GM23338 (cell line): ENCODE data around the gene MYO18B. TPM values are rescaled to one million over a fixed set of nuclear protein-coding genes. Genes with fewer than 3 reads are reported as not detected.

Source experiments
- ATAC-seq: fragments of 200-7000 bp; cut with Tn5 transposase; 3 replicates; pipeline ENCODE4 v1.9.1; 2020
- DNase-seq: peaks from one replicate; pipeline ENCODE4 v3.0.0-alpha.2; 2015; ENCODE audit warnings: low spot score
- H2AFZ ChIP-seq: fragments of 200-600 bp; sonication (generic); 2 replicates; pipeline ENCODE4 v1.8.0; 2016; ENCODE audit warnings: antibody characterized with exemption, mild to moderate bottlenecking, moderate library complexity
- H3F3A ChIP-seq: fragments of 200-600 bp; sonication (generic); replicated peaks from 2 replicates; pipeline ENCODE4 v1.8.0; 2017; ENCODE audit warnings: antibody characterized with exemption, mixed run types, low read depth
- H3K27ac ChIP-seq: fragments of 200-600 bp; sonication (generic); 2 replicates; pipeline ENCODE4 v1.6.1; 2016; ENCODE audit warnings: low read depth
- H3K27me3 ChIP-seq: fragments of 200-600 bp; sonication (generic); 2 replicates; pipeline ENCODE4 v1.8.0; 2016; ENCODE audit warnings: mild to moderate bottlenecking, mixed run types, moderate library complexity; ENCODE audit not compliant: insufficient read depth
- H3K36me3 ChIP-seq: fragments of 200-600 bp; sonication (generic); 2 replicates; pipeline ENCODE4 v1.8.0; 2016; ENCODE audit warnings: mild to moderate bottlenecking; ENCODE audit not compliant: insufficient read depth
- H3K4me1 ChIP-seq: fragments of 200-600 bp; sonication (generic); 2 replicates; pipeline ENCODE4 v1.8.0; 2016; ENCODE audit warnings: mild to moderate bottlenecking, moderate library complexity; ENCODE audit not compliant: insufficient read depth
- H3K4me2 ChIP-seq: fragments of 200-600 bp; sonication (generic); 2 replicates; pipeline ENCODE4 v1.7.1; 2017; ENCODE audit warnings: mixed run types
- H3K4me3 ChIP-seq: fragments of 200-600 bp; sonication (generic); 2 replicates; pipeline ENCODE4 v1.6.1; 2016; ENCODE audit warnings: mixed run types
- H3K79me2 ChIP-seq: fragments of 200-600 bp; sonication (generic); replicated peaks from 2 replicates; pipeline ENCODE4 v1.8.0; 2017; ENCODE audit warnings: mild to moderate bottlenecking; ENCODE audit not compliant: insufficient read depth
- H3K9me2 ChIP-seq: fragments of 200-600 bp; sonication (generic); 2 replicates; pipeline ENCODE4 v1.8.0; 2017; ENCODE audit not compliant: insufficient read depth
- H4K20me1 ChIP-seq: fragments of 200-600 bp; sonication (generic); replicated peaks from 2 replicates; pipeline ENCODE4 v1.8.0; 2017; ENCODE audit warnings: mild to moderate bottlenecking; ENCODE audit not compliant: insufficient read depth
- H3K27ac Mint-ChIP-seq: 2 replicates; pipeline ENCODE4 v1.8.0; 2020; ENCODE audit warnings: inconsistent platforms, mild to moderate bottlenecking, moderate library complexity, mixed read lengths
- H3K27me3 Mint-ChIP-seq: 3 replicates; pipeline ENCODE4 v1.8.0; 2022; ENCODE audit warnings: low read depth, mild to moderate bottlenecking, moderate library complexity, mixed read lengths, inconsistent platforms; ENCODE audit not compliant: insufficient read depth, poor library complexity
- H3K36me3 Mint-ChIP-seq: 3 replicates; pipeline ENCODE4 v1.8.0; 2021; ENCODE audit warnings: low read depth, mild to moderate bottlenecking, inconsistent platforms, moderate library complexity, mixed read lengths
- H3K4me1 Mint-ChIP-seq: 3 replicates; pipeline ENCODE4 v1.8.0; 2020; ENCODE audit warnings: mild to moderate bottlenecking, inconsistent platforms, mixed read lengths
- H3K4me3 Mint-ChIP-seq: 3 replicates; pipeline ENCODE4 v1.8.0; 2021; ENCODE audit warnings: moderate library complexity, mild to moderate bottlenecking, inconsistent platforms, mixed read lengths
- H3K9me3 Mint-ChIP-seq: 3 replicates; pipeline ENCODE4 v1.8.0; 2020; ENCODE audit warnings: moderate library complexity, mild to moderate bottlenecking, inconsistent platforms, mixed read lengths
- CREB1 ChIP-seq: fragments of 250-450 bp; sonication (Bioruptor Pico); IDR thresholded peaks from 2 replicates; pipeline ENCODE4 v1.5.0; 2020; ENCODE audit warnings: low read depth, mild to moderate bottlenecking, moderate library complexity
- EZH2 ChIP-seq: fragments of 200-600 bp; sonication (generic); IDR thresholded peaks from one replicate; pipeline ENCODE4 v1.8.0; 2017; ENCODE audit warnings: antibody characterized with exemption, mild to moderate bottlenecking, low read depth; ENCODE audit not compliant: unreplicated experiment
- EZH2phosphoT487 ChIP-seq: fragments of 200-600 bp; sonication (generic); IDR thresholded peaks from one replicate; pipeline ENCODE4 v1.8.1; 2018; ENCODE audit warnings: antibody characterized with exemption; ENCODE audit not compliant: unreplicated experiment
- JUNB ChIP-seq: IDR thresholded peaks from one replicate; pipeline ENCODE4 v1.6.1; 2016; ENCODE audit warnings: antibody characterized with exemption; ENCODE audit not compliant: unreplicated experiment
- NANOG ChIP-seq: IDR thresholded peaks from 2 replicates; pipeline ENCODE4 v1.6.1; 2016; ENCODE audit warnings: antibody characterized with exemption, borderline replicate concordance
- POLR2AphosphoS5 ChIP-seq: IDR thresholded peaks from 2 replicates; pipeline ENCODE4 v1.6.1; 2016; ENCODE audit warnings: antibody characterized with exemption, low read depth
- STAT1 ChIP-seq: IDR thresholded peaks from one replicate; pipeline ENCODE4 v1.6.1; 2016; ENCODE audit warnings: antibody characterized with exemption; ENCODE audit not compliant: unreplicated experiment
- ZNF114 ChIP-seq: fragments of 250-450 bp; sonication (Bioruptor Pico); IDR thresholded peaks from 2 replicates; pipeline ENCODE4 v1.5.0; 2020; ENCODE audit warnings: mild to moderate bottlenecking, moderate library complexity
- ZNF331 ChIP-seq: fragments of 250-450 bp; sonication (Bioruptor Pico); IDR thresholded peaks from 2 replicates; pipeline ENCODE4 v1.5.0; 2020; ENCODE audit warnings: low read depth, mild to moderate bottlenecking, moderate library complexity
- polyA plus RNA-seq: library from polyadenylated mRNA; unstranded; fragments of >200 nt; fragmentation: Nextera tagmentation; extraction: Ambion mirVana; gene quantifications from 2 replicates; pipeline ENCODE4 v1.2.1, GENCODE V29; 2016
- total RNA-seq: library from RNA; depleted of rRNA; stranded (reverse); fragments of >200 nt; shearing (Covaris generic); gene quantifications from 2 replicates; pipeline ENCODE4 v1.2.3, GENCODE V29; 2014
- TF ChIP-seq, protein P1 (sequence below): IDR thresholded peaks from 2 replicates; pipeline ENCODE4 v1.6.1; 2016; ENCODE audit warnings: antibody characterized with exemption
- TF ChIP-seq, protein P2 (sequence below): IDR thresholded peaks from one replicate; pipeline ENCODE4 v1.6.1; 2018; ENCODE audit warnings: antibody characterized with exemption; ENCODE audit not compliant: unreplicated experiment

Gene MYO18B
- total and polyA plus RNA-seq, 2 experiments from 2014 or later, result 0.36 to 0.45 TPM

DNA sequence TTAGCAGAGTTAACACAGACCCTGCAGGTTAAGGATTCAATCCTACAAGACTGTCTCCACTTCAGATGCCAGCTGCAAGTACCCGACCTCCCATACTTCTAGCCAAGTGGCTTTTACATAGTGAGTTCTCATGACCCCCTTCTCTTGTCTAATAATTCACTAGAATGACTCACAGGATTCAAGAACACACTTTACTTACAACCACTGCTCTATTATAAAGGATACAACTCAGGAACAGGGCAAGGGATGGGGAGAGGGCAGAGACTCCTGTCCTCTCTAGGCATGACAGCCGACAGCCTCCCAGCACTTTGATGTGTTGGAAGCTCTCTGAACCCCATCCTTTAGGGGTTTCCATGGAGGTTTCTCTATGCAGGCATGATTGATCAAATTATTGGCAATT lies 60.0 kb downstream of the MYO18B start (continued):
- TF ChIP-seq EZH2 (no peak), ZNF331 (CRISPR knock-in tag) (no peak), ZNF114 (CRISPR knock-in tag) (no peak), NANOG (no peak), JUNB (no peak), CREB1 (CRISPR knock-in tag) (no peak)

DNA sequence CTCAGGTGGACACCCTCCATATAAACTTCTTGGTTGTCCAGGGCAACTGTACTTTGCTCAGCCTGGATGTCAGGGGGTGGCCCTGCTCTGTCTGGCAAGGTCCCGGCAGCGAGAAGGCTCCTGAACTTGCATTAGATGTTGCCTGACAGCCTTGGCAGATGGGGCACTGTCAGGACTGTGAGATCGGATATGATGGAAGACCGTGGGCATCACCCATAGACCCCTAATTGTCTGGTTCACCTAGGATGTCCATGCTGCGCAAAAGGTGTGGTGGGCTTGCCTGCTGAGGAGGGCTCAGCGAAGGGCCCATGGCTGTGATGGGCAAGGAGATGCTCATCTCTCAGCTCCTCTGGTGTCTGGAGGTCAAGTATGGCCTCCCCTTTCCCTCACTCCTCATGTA lies 62.7 kb downstream of the MYO18B start:
- ATAC-seq (no peak), DNase-seq (no peak)
- Mint-ChIP-seq H3K36me3 (no peaks in the 10 kb centered on the region), H3K4me1 (no peaks in the 10 kb centered on the region), H3K9me3 (no peaks in the 10 kb centered on the region), H3K27ac (no peak overlapping the region), H3K4me3 (no peak overlapping the region), H3K27me3 (peaks cover 7% of the 10 kb centered on the region)
- Histone ChIP-seq H3K79me2 (no peaks in the 10 kb centered on the region), H4K20me1 (no peaks in the 10 kb centered on the region), H3K9me2 (no peaks in the 10 kb centered on the region), H3K4me2 (no peak overlapping the region), H3K27me3 (no peaks in the 10 kb centered on the region), H2AFZ (no peak overlapping the region), H3K27ac (no peak overlapping the region), H3K4me1 (no peaks in the 10 kb centered on the region), H3F3A (no peaks in the 10 kb centered on the region), H3K36me3 (no peaks in the 10 kb centered on the region), H3K4me3 (no peak overlapping the region)
- no peak for TF ChIP-seq CREB1 (CRISPR knock-in tag)
- no peak for TF ChIP-seq EZH2phosphoT487
- no peak for TF ChIP-seq POLR2AphosphoS5
- no peak for TF ChIP-seq STAT1
- no peak for TF ChIP-seq JUNB
- TF ChIP-seq, protein P1, sequence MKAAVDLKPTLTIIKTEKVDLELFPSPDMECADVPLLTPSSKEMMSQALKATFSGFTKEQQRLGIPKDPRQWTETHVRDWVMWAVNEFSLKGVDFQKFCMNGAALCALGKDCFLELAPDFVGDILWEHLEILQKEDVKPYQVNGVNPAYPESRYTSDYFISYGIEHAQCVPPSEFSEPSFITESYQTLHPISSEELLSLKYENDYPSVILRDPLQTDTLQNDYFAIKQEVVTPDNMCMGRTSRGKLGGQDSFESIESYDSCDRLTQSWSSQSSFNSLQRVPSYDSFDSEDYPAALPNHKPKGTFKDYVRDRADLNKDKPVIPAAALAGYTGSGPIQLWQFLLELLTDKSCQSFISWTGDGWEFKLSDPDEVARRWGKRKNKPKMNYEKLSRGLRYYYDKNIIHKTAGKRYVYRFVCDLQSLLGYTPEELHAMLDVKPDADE, result no peak
- TF ChIP-seq, protein P2, sequence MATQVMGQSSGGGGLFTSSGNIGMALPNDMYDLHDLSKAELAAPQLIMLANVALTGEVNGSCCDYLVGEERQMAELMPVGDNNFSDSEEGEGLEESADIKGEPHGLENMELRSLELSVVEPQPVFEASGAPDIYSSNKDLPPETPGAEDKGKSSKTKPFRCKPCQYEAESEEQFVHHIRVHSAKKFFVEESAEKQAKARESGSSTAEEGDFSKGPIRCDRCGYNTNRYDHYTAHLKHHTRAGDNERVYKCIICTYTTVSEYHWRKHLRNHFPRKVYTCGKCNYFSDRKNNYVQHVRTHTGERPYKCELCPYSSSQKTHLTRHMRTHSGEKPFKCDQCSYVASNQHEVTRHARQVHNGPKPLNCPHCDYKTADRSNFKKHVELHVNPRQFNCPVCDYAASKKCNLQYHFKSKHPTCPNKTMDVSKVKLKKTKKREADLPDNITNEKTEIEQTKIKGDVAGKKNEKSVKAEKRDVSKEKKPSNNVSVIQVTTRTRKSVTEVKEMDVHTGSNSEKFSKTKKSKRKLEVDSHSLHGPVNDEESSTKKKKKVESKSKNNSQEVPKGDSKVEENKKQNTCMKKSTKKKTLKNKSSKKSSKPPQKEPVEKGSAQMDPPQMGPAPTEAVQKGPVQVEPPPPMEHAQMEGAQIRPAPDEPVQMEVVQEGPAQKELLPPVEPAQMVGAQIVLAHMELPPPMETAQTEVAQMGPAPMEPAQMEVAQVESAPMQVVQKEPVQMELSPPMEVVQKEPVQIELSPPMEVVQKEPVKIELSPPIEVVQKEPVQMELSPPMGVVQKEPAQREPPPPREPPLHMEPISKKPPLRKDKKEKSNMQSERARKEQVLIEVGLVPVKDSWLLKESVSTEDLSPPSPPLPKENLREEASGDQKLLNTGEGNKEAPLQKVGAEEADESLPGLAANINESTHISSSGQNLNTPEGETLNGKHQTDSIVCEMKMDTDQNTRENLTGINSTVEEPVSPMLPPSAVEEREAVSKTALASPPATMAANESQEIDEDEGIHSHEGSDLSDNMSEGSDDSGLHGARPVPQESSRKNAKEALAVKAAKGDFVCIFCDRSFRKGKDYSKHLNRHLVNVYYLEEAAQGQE, result no peak

DNA sequence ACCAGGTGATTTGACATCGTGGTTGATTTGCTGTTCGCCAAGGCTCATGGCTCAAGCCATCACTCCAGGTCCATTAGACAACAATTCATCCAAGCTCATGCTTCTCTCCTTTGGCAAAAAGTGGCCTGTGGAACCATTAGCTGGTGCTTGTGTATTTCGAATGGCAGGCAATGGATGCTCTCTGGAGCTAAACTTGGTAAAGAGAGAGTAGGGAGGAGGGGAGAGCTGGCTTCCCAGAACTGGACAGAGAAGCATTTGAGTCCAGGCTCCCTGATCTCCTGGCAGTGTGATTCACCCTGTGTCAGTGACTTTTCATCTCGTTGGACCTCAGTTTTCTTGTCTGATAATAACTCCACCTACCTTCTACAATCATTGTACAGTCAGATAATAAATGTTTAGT lies 64.6 kb downstream of the MYO18B start:
- H3K4me1 ChIP-seq, result no peaks in the 10 kb centered on the region

More for the DNA sequence above, 64.6 kb downstream of the MYO18B start:
- Histone ChIP-seq H3K27me3 (no peaks in the 10 kb centered on the region), H3K36me3 (no peaks in the 10 kb centered on the region), H2AFZ (no peak overlapping the region), H3K79me2 (no peaks in the 10 kb centered on the region), H3K4me2 (no peak overlapping the region), H4K20me1 (no peaks in the 10 kb centered on the region), H3K4me3 (no peak overlapping the region), H3F3A (no peaks in the 10 kb centered on the region), H3K9me2 (no peaks in the 10 kb centered on the region), H3K27ac (no peak overlapping the region)
- Mint-ChIP-seq H3K4me1 (no peaks in the 10 kb centered on the region), H3K27ac (no peak overlapping the region), H3K27me3 (peaks cover 7% of the 10 kb centered on the region), H3K9me3 (no peaks in the 10 kb centered on the region), H3K4me3 (no peak overlapping the region), H3K36me3 (no peaks in the 10 kb centered on the region)
- ATAC-seq, result no peak
- DNase-seq, result no peak
- TF ChIP-seq, protein P2, result no peak
- TF ChIP-seq POLR2AphosphoS5 (no peak), NANOG (no peak), CREB1 (CRISPR knock-in tag) (no peak), STAT1 (no peak)
- TF ChIP-seq, protein P1, result no peak
